Mesendoderm (in vitro differentiated cells): Measurements from ENCODE around the gene RAB11A. TPM values are rescaled to one million over a fixed set of nuclear protein-coding genes. Genes with fewer than 3 reads are reported as not detected.

ENCODE experiments used
- DNase-seq: peaks from one replicate; pipeline ENCODE4 v3.0.0; 2013
- H2AK5ac ChIP-seq: 2 replicates; pipeline ENCODE4 v1.6.1; 2013; ENCODE audit warnings: low read length, inconsistent platforms
- H2BK120ac ChIP-seq: 2 replicates; pipeline ENCODE4 v1.6.1; 2013; ENCODE audit warnings: low read depth, mild to moderate bottlenecking, low read length, moderate library complexity, mixed read lengths
- H2BK15ac ChIP-seq: replicated peaks from 2 replicates; pipeline ENCODE4 v1.6.1; 2013; ENCODE audit warnings: low read depth, mild to moderate bottlenecking, moderate library complexity
- H2BK5ac ChIP-seq: 2 replicates; pipeline ENCODE4 v1.6.1; 2013; ENCODE audit warnings: low read length, inconsistent platforms
- H3K18ac ChIP-seq: 2 replicates; pipeline ENCODE4 v1.6.1; 2013; ENCODE audit warnings: mild to moderate bottlenecking, low read length, mixed read lengths
- H3K23ac ChIP-seq: one replicate; pipeline ENCODE4 v1.6.1; 2013; ENCODE audit warnings: low read length
- H3K27ac ChIP-seq: 2 replicates; pipeline ENCODE4 v1.5.1; 2013; ENCODE audit warnings: low read depth, mild to moderate bottlenecking, inconsistent platforms, low read length, moderate library complexity
- H3K27me3 ChIP-seq: 2 replicates; pipeline ENCODE4 v1.6.1; 2013; ENCODE audit warnings: low read length, control low read depth, mild to moderate bottlenecking, inconsistent platforms; ENCODE audit not compliant: insufficient read depth, poor library complexity
- H3K36me3 ChIP-seq: 2 replicates; pipeline ENCODE4 v1.6.1; 2013; ENCODE audit warnings: low read length, inconsistent platforms; ENCODE audit not compliant: control insufficient read depth, insufficient read depth
- H3K4ac ChIP-seq: one replicate; pipeline ENCODE4 v1.6.1; 2013; ENCODE audit warnings: low read depth, mild to moderate bottlenecking, low read length, moderate library complexity
- H3K4me1 ChIP-seq: 2 replicates; pipeline ENCODE4 v1.6.1; 2013; ENCODE audit warnings: low read depth, low read length, inconsistent platforms; ENCODE audit not compliant: control insufficient read depth
- H3K4me2 ChIP-seq: 2 replicates; pipeline ENCODE4 v1.6.1; 2013; ENCODE audit warnings: low read length
- H3K4me3 ChIP-seq: 2 replicates; pipeline ENCODE4 v1.5.1; 2013; ENCODE audit warnings: mild to moderate bottlenecking, low read length
- H3K56ac ChIP-seq: one replicate; pipeline ENCODE4 v1.6.1; 2013; ENCODE audit warnings: low read length
- H3K79me1 ChIP-seq: 2 replicates; pipeline ENCODE4 v1.6.1; 2013; ENCODE audit warnings: low read length, inconsistent platforms
- H3K79me2 ChIP-seq: 2 replicates; pipeline ENCODE4 v1.6.1; 2013; ENCODE audit warnings: mild to moderate bottlenecking, low read length; ENCODE audit not compliant: control insufficient read depth, insufficient read depth
- H3K9ac ChIP-seq: 2 replicates; pipeline ENCODE4 v1.6.1; 2013; ENCODE audit warnings: low read length, inconsistent platforms
- H4K5ac ChIP-seq: one replicate; pipeline ENCODE4 v1.6.1; 2013; ENCODE audit warnings: low read length
- H4K8ac ChIP-seq: one replicate; pipeline ENCODE4 v1.6.1; 2013; ENCODE audit warnings: low read depth, mild to moderate bottlenecking, control low read depth, low read length, moderate library complexity
- small RNA-seq: library from polyadenylated mRNA; stranded (forward); fragments of <200 nt; extraction: miRNeasy Mini kit (QIAGEN cat#:217004); gene quantifications from one replicate; pipeline ENCODE3, GENCODE V24; 2013; ENCODE audit not compliant: insufficient read depth

RAB11A gene

DNA sequence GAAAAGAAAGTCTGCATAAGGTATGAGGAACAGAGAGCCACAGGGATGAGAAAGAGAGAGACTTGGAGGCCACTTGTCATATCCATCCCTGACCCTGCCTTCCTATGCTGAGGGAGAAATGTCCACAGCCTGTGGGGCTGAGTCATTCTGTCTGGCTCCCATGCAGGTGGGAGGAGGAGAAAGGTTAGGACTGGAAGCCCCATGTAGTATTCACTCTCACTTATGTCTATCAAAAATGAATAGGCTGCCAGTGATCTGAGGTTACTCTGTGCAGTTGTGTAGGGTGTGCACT is 71.3 kb downstream of the RAB11A start:
- H3K4ac ChIP-seq, result no peak overlapping the region
- H2BK120ac ChIP-seq, result no peak overlapping the region
- H3K27ac ChIP-seq, result no peak overlapping the region
- no peaks in the 10 kb centered on the region for H3K79me1 ChIP-seq
- H3K79me2 ChIP-seq, result no peaks in the 10 kb centered on the region
- no peaks in the 10 kb centered on the region for H3K36me3 ChIP-seq
- no peak overlapping the region for H4K8ac ChIP-seq
- H3K9ac ChIP-seq, result no peak overlapping the region
- no peak overlapping the region for H4K5ac ChIP-seq
- H3K56ac ChIP-seq, result no peak overlapping the region
- no peak overlapping the region for H3K4me2 ChIP-seq
- no peak overlapping the region for H2BK15ac ChIP-seq
- H3K4me3 ChIP-seq, result no peak overlapping the region
- no peak for DNase-seq
- no peak overlapping the region for H2BK5ac ChIP-seq
- H3K23ac ChIP-seq, result no peak overlapping the region
- H3K4me1 ChIP-seq, result no peaks in the 10 kb centered on the region
- no peaks in the 10 kb centered on the region for H3K27me3 ChIP-seq
- no peak overlapping the region for H3K18ac ChIP-seq
- no peak overlapping the region for H2AK5ac ChIP-seq

Small RNAs within 50 kb of the gene (small RNA-seq; reads per million reads assigned to genes)
- gene RF00026, result not detected
